ENCODE measurements around the gene KRT71.

DNA sequence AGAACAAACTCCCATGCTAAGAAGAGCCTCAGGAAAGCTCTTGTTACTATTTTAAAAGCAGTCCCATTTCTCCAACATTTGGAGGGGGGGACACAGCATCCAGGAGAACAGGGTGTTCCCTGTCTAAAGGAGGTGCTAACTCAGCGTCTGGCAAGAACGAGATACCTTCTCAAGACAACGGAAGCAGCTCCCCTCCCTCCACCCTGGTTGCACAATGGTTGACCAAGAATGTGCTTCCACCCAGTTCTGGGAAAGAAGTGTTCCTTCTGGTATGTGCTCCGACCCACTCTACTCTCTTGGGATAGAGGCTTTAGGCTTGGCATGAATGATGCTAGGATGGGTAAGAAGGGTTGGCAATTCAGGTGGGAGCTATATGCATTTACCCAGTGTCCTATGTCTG lies 58.4 kb downstream of the KRT71 start:
- TF ChIP-seq, protein P1, sequence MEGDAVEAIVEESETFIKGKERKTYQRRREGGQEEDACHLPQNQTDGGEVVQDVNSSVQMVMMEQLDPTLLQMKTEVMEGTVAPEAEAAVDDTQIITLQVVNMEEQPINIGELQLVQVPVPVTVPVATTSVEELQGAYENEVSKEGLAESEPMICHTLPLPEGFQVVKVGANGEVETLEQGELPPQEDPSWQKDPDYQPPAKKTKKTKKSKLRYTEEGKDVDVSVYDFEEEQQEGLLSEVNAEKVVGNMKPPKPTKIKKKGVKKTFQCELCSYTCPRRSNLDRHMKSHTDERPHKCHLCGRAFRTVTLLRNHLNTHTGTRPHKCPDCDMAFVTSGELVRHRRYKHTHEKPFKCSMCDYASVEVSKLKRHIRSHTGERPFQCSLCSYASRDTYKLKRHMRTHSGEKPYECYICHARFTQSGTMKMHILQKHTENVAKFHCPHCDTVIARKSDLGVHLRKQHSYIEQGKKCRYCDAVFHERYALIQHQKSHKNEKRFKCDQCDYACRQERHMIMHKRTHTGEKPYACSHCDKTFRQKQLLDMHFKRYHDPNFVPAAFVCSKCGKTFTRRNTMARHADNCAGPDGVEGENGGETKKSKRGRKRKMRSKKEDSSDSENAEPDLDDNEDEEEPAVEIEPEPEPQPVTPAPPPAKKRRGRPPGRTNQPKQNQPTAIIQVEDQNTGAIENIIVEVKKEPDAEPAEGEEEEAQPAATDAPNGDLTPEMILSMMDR (IDR thresholded peaks at IDR 0.05): no peak
- TF ChIP-seq, protein P2, sequence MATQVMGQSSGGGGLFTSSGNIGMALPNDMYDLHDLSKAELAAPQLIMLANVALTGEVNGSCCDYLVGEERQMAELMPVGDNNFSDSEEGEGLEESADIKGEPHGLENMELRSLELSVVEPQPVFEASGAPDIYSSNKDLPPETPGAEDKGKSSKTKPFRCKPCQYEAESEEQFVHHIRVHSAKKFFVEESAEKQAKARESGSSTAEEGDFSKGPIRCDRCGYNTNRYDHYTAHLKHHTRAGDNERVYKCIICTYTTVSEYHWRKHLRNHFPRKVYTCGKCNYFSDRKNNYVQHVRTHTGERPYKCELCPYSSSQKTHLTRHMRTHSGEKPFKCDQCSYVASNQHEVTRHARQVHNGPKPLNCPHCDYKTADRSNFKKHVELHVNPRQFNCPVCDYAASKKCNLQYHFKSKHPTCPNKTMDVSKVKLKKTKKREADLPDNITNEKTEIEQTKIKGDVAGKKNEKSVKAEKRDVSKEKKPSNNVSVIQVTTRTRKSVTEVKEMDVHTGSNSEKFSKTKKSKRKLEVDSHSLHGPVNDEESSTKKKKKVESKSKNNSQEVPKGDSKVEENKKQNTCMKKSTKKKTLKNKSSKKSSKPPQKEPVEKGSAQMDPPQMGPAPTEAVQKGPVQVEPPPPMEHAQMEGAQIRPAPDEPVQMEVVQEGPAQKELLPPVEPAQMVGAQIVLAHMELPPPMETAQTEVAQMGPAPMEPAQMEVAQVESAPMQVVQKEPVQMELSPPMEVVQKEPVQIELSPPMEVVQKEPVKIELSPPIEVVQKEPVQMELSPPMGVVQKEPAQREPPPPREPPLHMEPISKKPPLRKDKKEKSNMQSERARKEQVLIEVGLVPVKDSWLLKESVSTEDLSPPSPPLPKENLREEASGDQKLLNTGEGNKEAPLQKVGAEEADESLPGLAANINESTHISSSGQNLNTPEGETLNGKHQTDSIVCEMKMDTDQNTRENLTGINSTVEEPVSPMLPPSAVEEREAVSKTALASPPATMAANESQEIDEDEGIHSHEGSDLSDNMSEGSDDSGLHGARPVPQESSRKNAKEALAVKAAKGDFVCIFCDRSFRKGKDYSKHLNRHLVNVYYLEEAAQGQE (IDR thresholded peaks at IDR 0.05; ENCODE audit: insufficient read depth in 1 of 2, low read depth in 2 of 2, low read length in 1 of 2): no peak
- TF ChIP-seq POLR2AphosphoS5 (IDR thresholded peaks at IDR 0.05; ENCODE audit: low read depth, low read length): no peak

Data from Panc1 (cell line).